Fibroblast of lung (primary cell): Measurements from ENCODE around the gene S100P. TPM values are rescaled to one million over a fixed set of nuclear protein-coding genes. Genes with fewer than 3 reads are reported as not detected.

Experiments
- DNase-seq, 2 donors: peaks; one replicate each; pipeline versions ENCODE4 v3.0.0 to v3.0.0-alpha.2; 2010; ENCODE audit warnings: low read depth in 2 of 2
- H2AFZ ChIP-seq: 2 replicates; pipeline ENCODE4 v1.5.1; 2012; ENCODE audit warnings: low read length, control low read depth, inconsistent platforms
- H3K27ac ChIP-seq: 2 replicates; pipeline ENCODE4 v1.5.1; 2011; ENCODE audit warnings: low read length, control low read depth; ENCODE audit not compliant: insufficient read depth
- H3K27me3 ChIP-seq: 2 replicates; pipeline ENCODE4 v1.5.1; 2011; ENCODE audit warnings: mild to moderate bottlenecking, low read length; ENCODE audit not compliant: control insufficient read depth, insufficient read depth
- H3K36me3 ChIP-seq: 2 replicates; pipeline ENCODE4 v1.5.1; 2011; ENCODE audit warnings: low read length; ENCODE audit not compliant: control insufficient read depth, insufficient read depth
- H3K4me1 ChIP-seq: 2 replicates; pipeline ENCODE4 v1.5.1; 2011; ENCODE audit warnings: low read length; ENCODE audit not compliant: control insufficient read depth, insufficient read depth; ENCODE audit errors: extremely low read depth
- H3K4me2 ChIP-seq: 2 replicates; pipeline ENCODE4 v1.5.1; 2011; ENCODE audit warnings: low read length, control low read depth; ENCODE audit not compliant: insufficient read depth; ENCODE audit errors: extremely low read depth
- H3K4me3 ChIP-seq, 4 experiments: fragments of 200-600 bp in 1 of 4; sonication (generic) in 1 of 4; replicated peaks in 1 of 4; 2 replicates each; pipeline ENCODE4 v1.5.1; 2011 to 2016; ENCODE audit warnings: low read length in 4 of 4, low read depth in 3 of 4, mild to moderate bottlenecking in 3 of 4, control low read depth in 2 of 4, inconsistent platforms in 1 of 4, mixed read lengths in 1 of 4; ENCODE audit not compliant: insufficient read depth in 1 of 4; ENCODE audit errors: control extremely low read depth in 1 of 4
- H3K79me2 ChIP-seq: 2 replicates; pipeline ENCODE4 v1.5.1; 2012; ENCODE audit warnings: mild to moderate bottlenecking, low read length, inconsistent platforms; ENCODE audit not compliant: control insufficient read depth, insufficient read depth
- H3K9ac ChIP-seq: 2 replicates; pipeline ENCODE4 v1.5.1; 2011; ENCODE audit warnings: mild to moderate bottlenecking, low read length, control low read depth; ENCODE audit not compliant: insufficient read depth
- H3K9me3 ChIP-seq: 2 replicates; pipeline ENCODE4 v1.5.1; 2012; ENCODE audit warnings: low read depth, low read length; ENCODE audit not compliant: control insufficient read depth, insufficient read depth
- H4K20me1 ChIP-seq: 2 replicates; pipeline ENCODE4 v1.5.1; 2011; ENCODE audit warnings: low read length; ENCODE audit not compliant: control insufficient read depth, insufficient read depth; ENCODE audit errors: extremely low read depth
- EZH2 ChIP-seq: IDR thresholded peaks from 2 replicates; pipeline ENCODE4 v1.5.1; 2012; ENCODE audit warnings: low read length, control low read depth, mild to moderate bottlenecking; ENCODE audit errors: missing control alignments
- polyA plus RNA-seq, 2 donors: library from polyadenylated mRNA; depleted of rRNA in 1 of 2; stranded (reverse) in 1 of 2; unstranded in 1 of 2; fragments of >200 nt; gene quantifications; 2 replicates each; pipeline ENCODE4 v1.2.1, GENCODE V29; 2011 to 2012; ENCODE audit warnings: missing spikeins in 1 of 2
- total RNA-seq: library from RNA; depleted of rRNA; stranded (reverse); fragments of >200 nt; gene quantifications from 2 replicates; pipeline ENCODE4 v1.2.1, GENCODE V29; 2014
- TF ChIP-seq, protein P1 (sequence below), 2 donors: IDR thresholded peaks in 1 of 2; conservative IDR thresholded peaks in 1 of 2; 1 replicate in 1 of 2; 2 replicates in 1 of 2; pipeline ENCODE4 v1.5.1; 2011 to 2012; ENCODE audit warnings: low read length in 2 of 2, control low read depth in 1 of 2, inconsistent platforms in 1 of 2, low read depth in 1 of 2, mild to moderate bottlenecking in 1 of 2

The S100P gene
- total and polyA plus RNA-seq, 2 donors (not counting 1 experiment from before 2014, with no cell fraction given) = not detected

DNA sequence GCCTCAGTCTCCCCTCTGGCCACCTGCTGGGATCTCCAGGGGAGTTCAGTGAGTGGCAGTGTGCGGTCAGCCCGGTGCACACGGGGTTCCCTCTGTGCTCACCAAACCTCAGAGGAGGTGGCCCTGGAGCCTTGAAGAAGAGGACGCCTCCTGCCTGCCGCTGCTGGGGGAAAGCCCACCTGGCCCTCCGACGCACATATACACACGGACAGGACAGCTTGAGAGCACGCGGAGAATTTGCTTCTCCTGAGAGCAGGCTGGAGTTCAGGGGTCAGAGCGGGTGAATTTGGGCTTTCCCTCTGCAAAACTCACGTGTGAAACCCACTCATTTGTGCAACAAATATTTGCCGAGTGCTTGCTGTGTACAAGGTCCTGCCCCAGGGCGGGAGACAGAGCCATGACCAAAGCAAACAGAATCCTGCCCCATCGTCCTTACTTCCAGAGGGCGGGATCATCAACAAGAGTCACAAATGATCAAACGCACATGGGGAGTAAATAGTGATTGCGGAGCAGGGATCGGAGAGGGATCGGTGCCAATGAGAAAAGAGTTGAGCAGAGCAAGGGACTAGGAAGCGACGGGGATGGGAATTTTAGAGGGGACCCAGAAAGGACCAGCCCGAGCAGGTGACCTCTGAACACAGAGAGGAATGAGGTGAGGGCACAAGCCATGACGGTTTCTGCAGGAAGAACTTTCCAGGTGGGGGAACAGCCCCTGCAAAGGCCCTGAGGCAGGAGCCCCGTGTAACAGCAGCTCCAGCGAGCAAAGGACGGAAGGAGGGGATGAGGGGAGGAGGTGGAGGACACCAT, 39.9 kb downstream of the S100P start:
- no peak for TF ChIP-seq EZH2
- TF ChIP-seq, protein P1, sequence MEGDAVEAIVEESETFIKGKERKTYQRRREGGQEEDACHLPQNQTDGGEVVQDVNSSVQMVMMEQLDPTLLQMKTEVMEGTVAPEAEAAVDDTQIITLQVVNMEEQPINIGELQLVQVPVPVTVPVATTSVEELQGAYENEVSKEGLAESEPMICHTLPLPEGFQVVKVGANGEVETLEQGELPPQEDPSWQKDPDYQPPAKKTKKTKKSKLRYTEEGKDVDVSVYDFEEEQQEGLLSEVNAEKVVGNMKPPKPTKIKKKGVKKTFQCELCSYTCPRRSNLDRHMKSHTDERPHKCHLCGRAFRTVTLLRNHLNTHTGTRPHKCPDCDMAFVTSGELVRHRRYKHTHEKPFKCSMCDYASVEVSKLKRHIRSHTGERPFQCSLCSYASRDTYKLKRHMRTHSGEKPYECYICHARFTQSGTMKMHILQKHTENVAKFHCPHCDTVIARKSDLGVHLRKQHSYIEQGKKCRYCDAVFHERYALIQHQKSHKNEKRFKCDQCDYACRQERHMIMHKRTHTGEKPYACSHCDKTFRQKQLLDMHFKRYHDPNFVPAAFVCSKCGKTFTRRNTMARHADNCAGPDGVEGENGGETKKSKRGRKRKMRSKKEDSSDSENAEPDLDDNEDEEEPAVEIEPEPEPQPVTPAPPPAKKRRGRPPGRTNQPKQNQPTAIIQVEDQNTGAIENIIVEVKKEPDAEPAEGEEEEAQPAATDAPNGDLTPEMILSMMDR (conservative IDR thresholded peaks at IDR 0.05 in 1 of 2, IDR thresholded peaks at IDR 0.05 in 1 of 2; ENCODE audit: low read depth in 1 of 2, low read length in 2 of 2) = no peak
- Histone ChIP-seq H3K9me3 (no peaks in the 10 kb centered on the region), H3K4me2 (no peak overlapping the region), H4K20me1 (no peaks in the 10 kb centered on the region), H3K79me2 (no peaks in the 10 kb centered on the region), H3K4me1 (peaks cover 4% of the 10 kb centered on the region), H3K36me3 (no peaks in the 10 kb centered on the region), H2AFZ (no peak overlapping the region), H3K27ac (no peak overlapping the region), H3K27me3 (no peaks in the 10 kb centered on the region), H3K4me3 (no peak overlapping the region), H3K9ac (no peak overlapping the region)
- DNase-seq = no peak

DNA sequence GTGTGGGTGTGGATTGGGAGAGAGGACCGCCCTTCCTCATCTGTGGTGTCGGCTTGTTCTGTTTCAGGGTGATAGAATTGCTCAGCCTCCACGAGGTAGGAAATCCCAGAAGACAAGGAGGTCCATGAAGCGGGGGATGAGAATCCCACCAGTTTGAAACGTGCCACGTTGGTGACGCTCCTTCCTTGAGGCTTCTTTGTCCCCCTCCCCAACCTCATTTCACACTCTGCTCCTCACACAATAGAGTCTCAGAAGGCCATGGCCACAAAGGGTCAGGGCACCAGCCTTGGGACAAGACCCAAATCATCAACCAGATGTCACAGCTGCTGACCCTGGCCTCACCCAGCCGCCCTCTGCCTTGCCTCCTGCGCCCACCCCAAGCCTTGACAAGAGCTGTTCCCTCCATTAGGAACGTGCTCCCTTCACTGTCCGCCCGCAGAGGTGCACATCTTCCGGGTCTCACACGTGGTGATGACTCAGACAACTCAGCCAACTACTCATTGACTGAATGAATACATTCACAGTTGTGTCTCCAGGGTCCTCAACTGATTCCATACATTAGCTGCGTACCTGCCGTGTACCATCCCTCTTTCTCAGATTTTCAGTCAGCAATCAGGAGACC, 40.6 kb downstream of the S100P start:
- no peak overlapping the region for H2AFZ ChIP-seq
- no peaks in the 10 kb centered on the region for H3K9me3 ChIP-seq
- TF ChIP-seq, protein P1 (conservative IDR thresholded peaks at IDR 0.05 in 1 of 2, IDR thresholded peaks at IDR 0.05 in 1 of 2; ENCODE audit: low read depth in 1 of 2, low read length in 2 of 2) = no peak
- TF ChIP-seq EZH2 = no peak

DNA sequence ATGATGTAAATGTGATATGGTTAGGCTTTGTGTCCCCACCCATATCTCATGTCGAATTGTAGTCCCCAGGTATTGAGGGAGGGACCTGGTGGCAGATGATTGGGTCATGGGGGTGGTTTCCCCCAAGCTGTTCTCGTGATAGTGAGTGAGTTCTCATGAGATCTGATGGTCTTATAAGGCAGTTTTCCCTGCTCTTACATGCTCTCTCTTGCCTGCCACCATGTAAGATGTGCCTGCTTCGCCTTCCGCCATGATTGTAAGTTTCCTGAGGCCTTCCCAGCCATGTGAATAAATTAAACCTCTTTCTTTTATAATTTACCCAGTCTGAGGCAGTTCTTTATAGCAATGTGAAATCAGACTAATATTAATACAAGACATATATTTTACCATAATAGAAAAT, 46.2 kb downstream of the S100P start:
- no peaks in the 10 kb centered on the region for H3K36me3 ChIP-seq
- H3K27ac ChIP-seq = no peak overlapping the region
- no peaks in the 10 kb centered on the region for H3K4me1 ChIP-seq
- TF ChIP-seq EZH2 = no peak
- TF ChIP-seq, protein P1 (conservative IDR thresholded peaks at IDR 0.05 in 1 of 2, IDR thresholded peaks at IDR 0.05 in 1 of 2; ENCODE audit: low read depth in 1 of 2, low read length in 2 of 2) = no peak
- no peaks in the 10 kb centered on the region for H3K27me3 ChIP-seq
- H4K20me1 ChIP-seq = no peaks in the 10 kb centered on the region
- no peak overlapping the region for H3K4me2 ChIP-seq
- H3K79me2 ChIP-seq = no peaks in the 10 kb centered on the region
- H3K9me3 ChIP-seq = no peaks in the 10 kb centered on the region
- H2AFZ ChIP-seq = no peak overlapping the region
- no peak overlapping the region for H3K4me3 ChIP-seq
- no peak for DNase-seq
- no peak overlapping the region for H3K9ac ChIP-seq

More for the DNA sequence above, 40.6 kb downstream of the S100P start:
- H4K20me1 ChIP-seq = no peaks in the 10 kb centered on the region
- no peak for DNase-seq
- no peak overlapping the region for H3K4me3 ChIP-seq
- no peak overlapping the region for H3K27ac ChIP-seq
- H3K36me3 ChIP-seq = no peaks in the 10 kb centered on the region
- H3K79me2 ChIP-seq = no peaks in the 10 kb centered on the region
- no peaks in the 10 kb centered on the region for H3K27me3 ChIP-seq
- peaks cover 4% of the 10 kb centered on the region for H3K4me1 ChIP-seq
- H3K9ac ChIP-seq = no peak overlapping the region
- H3K4me2 ChIP-seq = no peak overlapping the region
